Mucosa of rectum (tissue), 2 donors: Measurements from ENCODE around the gene TFEB.

Experiments
- H3K27ac ChIP-seq, 2 donors: one replicate each; pipeline ENCODE4 v1.7.0; 2013; ENCODE audit warnings: inconsistent platforms in 2 of 2, low read depth in 2 of 2, low read length in 2 of 2
- H3K27me3 ChIP-seq, 2 donors: one replicate each; pipeline ENCODE4 v1.7.0; 2013; ENCODE audit warnings: low read length in 2 of 2; ENCODE audit not compliant: control insufficient read depth in 2 of 2, insufficient read depth in 2 of 2
- H3K36me3 ChIP-seq, 2 donors: one replicate each; pipeline ENCODE4 v1.7.0; 2013; ENCODE audit warnings: low read length in 2 of 2; ENCODE audit not compliant: control insufficient read depth in 2 of 2, insufficient read depth in 2 of 2
- H3K4me1 ChIP-seq, 2 donors: one replicate each; pipeline ENCODE4 v1.7.0; 2013; ENCODE audit warnings: low read length in 2 of 2, mild to moderate bottlenecking in 1 of 2; ENCODE audit not compliant: control insufficient read depth in 2 of 2, insufficient read depth in 2 of 2
- H3K4me3 ChIP-seq, 2 donors: one replicate each; pipeline ENCODE4 v1.7.0; 2013; ENCODE audit warnings: low read length in 2 of 2
- H3K9ac ChIP-seq, 2 donors: one replicate each; pipeline ENCODE4 v1.7.0; 2013; ENCODE audit warnings: low read length in 2 of 2, low read depth in 1 of 2, mild to moderate bottlenecking in 1 of 2
- H3K9me3 ChIP-seq, 2 donors: one replicate each; pipeline ENCODE4 v1.7.0; 2013; ENCODE audit warnings: low read length in 2 of 2; ENCODE audit not compliant: control insufficient read depth in 2 of 2
- donor health status: healthy.
- donor health status: Normal muscosa, but diverticular disease.

The TFEB gene

DNA sequence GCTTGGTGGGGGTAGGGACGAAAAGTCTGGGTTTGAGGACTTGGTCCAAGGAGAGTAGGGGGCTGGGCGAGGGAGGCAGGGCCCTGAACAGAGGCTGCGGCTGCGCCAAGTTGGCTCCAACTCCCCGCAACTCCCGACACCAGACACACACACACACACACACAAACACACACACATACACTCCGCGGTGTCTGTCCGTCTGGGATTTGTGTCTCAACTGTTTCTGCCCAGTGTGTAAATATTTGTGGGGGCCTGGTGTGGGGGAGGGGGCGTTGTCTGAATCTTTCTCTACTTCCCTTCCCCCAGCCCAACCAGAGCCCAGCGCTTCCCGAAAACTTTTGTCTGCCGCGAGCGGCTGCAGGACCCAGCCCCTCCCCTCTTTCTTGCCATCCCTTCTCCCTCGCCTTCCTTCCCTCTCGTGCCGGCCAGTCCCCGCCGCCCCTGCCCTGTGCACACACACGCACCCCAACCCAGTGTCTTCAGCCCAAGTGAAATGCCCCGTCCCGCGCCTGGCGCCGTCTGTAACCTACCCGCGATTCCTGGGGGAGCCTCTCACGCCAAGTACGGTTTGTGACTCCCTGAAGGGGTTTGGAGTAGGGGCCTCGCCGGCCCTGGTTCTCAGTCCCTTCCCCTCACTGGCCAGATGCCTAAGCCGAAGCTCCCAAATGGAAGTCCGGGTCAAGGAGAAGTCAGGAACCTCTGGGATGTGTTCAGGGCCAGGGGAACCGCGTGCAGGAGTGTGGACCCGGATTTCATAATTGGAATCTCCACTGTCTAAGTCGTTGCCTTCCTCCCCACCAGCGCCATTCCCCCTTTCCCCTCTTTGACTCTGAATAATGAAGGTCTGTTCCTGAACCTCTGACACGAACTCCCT is 96.2 kb downstream of the TFEB start:
- peaks cover 15 to 31% of the 10 kb centered on the region in 2 donors for H3K27me3 ChIP-seq
- H3K36me3 ChIP-seq = no peaks in the 10 kb centered on the region
- H3K27ac ChIP-seq = no peak overlapping the region
- H3K4me3 ChIP-seq = peak overlapping the region in 1 of 2 donors; percentile 44
- no peak overlapping the region for H3K9ac ChIP-seq
- H3K9me3 ChIP-seq = no peaks in the 10 kb centered on the region
- H3K4me1 ChIP-seq = no peaks in the 10 kb centered on the region

DNA sequence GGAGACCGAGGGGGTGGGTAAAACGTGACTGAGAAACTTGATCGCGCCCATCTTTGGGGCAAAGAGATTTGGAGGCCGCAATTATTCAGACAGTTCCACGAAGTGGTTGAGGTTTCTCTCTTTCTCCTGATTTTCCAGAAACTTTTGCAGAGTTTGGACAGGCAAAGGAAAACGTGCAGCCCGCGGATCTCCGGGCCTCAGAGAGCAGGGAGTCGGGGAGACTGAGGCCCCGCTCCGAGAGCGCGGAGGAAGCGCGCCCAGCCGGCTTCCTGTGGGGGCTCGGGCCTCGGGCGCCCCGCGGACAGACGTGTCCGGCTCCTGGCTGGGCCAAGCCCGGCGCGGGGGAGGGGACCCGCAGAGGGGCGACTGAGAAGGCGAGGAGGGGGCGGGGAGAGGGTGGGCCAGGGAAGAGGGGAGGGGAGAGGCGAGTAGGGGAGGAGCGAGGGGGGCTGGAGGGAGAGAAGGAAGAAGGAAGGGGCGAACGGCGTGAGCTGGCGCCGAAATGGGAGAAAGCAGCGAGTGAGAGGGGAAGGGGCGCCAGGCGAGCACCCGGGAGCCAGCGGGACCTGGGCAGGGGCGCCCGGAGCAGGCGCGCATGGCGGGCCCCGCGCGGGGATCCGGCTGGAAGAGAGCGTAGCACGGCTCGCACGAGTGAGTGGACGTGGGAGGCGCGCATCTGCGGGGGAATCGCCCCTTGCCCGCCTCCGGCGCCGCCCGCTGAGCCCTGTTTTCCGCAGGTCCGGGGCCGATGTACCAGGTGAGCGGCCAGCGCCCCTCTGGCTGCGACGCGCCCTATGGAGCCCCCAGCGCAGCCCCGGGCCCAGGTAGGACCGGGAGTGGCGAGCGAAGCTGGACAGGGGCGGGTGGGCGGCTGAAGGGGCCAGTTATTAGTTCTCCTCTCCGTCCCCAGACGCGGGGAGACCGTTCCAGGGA is 97.1 kb downstream of the TFEB start, which contains the start of gene MDFI:
TSS of gene MDFI (plus strand) at position 467 of the 933 bp plus-strand sequence. CDS start at position 749, 282 bp downstream.
- H3K9ac ChIP-seq = no peak within 1 kb of the TSS
- H3K27ac ChIP-seq = no peak within 1 kb of the TSS
- H3K4me3 ChIP-seq = peak within 1 kb of the TSS in 1 of 2 donors; percentile 44
- peaks cover 17 to 31% of the 10 kb centered on the region in 2 donors for H3K27me3 ChIP-seq
- H3K36me3 ChIP-seq = no peaks in the 10 kb centered on the region
- no peaks in the 10 kb centered on the region for H3K9me3 ChIP-seq
- H3K4me1 ChIP-seq = no peaks in the 10 kb centered on the region

DNA sequence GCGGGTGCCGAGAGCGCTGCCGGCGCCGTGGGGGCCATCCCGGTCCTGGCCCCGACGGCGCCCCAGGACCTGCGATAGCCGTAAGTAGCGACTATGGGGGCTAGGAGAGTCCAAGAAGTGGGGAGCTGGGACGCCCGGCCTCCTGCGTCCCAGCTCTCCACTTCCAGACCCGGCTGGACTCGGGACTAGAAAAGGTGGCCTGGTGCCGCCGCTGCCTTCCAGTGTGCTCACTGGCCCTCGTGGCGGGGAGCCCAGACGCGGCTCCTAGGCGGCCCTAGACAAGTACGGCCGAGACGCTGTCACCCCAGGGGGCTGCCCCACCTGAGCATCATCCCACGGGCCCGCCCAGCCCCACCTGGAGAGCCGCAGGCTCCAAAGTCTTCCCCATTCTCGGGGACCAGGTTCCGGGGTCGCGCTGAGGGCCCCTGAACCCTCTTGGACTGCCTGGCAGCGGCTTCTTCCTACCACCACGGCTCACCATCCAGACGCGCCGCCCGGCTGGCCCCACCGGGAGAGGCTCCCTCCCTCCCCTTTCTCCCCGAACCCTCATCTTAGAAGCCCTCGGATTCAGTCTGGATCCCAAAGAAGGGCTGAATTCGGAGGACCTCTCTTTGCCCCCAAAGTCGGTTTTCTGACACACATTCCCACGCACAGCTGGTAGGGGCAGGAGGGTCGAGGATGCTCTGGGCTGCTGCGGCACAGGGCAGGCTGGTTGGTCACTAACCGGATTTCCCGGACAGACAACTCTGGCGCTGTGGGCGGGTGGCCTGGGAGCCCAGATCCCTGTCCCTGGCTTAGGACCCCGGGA is 98.0 kb downstream of the TFEB start:
- Histone ChIP-seq H3K9ac (no peak overlapping the region), H3K27me3 (peaks cover 17 to 31% of the 10 kb centered on the region in 2 donors), H3K9me3 (no peaks in the 10 kb centered on the region), H3K4me1 (no peaks in the 10 kb centered on the region), H3K27ac (no peak overlapping the region), H3K4me3 (no peak overlapping the region), H3K36me3 (no peaks in the 10 kb centered on the region)

DNA sequence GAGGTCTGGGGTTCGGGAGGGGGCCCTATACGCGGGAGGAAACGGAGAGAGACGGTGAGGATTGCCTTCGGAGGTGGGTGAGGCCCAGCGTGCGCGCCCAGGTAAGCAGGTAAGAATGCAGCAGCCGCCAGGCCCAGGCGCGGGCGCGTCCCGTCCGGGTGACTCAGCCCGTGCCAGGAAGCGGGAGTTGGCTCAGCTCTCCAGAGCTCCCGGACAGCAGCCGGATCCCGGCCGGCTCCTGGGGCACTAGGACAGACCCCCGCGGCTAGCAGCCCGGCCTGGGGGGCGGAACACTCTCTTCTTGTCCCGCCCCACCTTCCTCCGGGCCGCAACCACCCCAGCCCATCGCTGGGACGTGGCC is 98.6 kb downstream of the TFEB start:
- H3K4me1 ChIP-seq = no peaks in the 10 kb centered on the region
- peaks cover 17 to 31% of the 10 kb centered on the region in 2 donors for H3K27me3 ChIP-seq
- H3K9me3 ChIP-seq = no peaks in the 10 kb centered on the region
- H3K9ac ChIP-seq = no peak overlapping the region
- H3K4me3 ChIP-seq = no peak overlapping the region
- H3K36me3 ChIP-seq = no peaks in the 10 kb centered on the region
- no peak overlapping the region for H3K27ac ChIP-seq

DNA sequence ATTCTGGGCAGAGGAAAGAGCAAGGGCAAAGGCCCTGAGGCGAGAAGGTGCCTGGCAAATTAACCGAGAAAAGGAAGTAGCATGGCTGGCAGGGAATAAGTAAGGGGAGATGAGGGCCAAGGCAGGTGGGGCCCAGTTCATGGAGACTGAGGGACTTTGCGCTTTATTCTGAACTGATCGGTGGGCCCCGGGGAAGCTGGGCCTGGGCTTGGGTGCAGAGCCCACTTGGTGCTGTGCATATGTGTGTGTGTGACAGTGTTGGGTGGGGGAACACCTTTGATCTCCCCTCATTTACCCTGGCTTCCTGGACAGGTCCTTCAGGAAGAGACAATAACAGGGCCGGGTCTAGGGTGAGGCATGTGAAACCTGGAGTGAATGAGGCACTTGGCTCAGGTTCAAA is 100.0 kb downstream of the TFEB start:
- no peaks in the 10 kb centered on the region for H3K9me3 ChIP-seq
- no peak overlapping the region for H3K9ac ChIP-seq
- H3K4me1 ChIP-seq = no peaks in the 10 kb centered on the region
- H3K27me3 ChIP-seq = peaks cover 17 to 31% of the 10 kb centered on the region in 2 donors
- H3K27ac ChIP-seq = no peak overlapping the region
- H3K36me3 ChIP-seq = no peaks in the 10 kb centered on the region
- H3K4me3 ChIP-seq = no peak overlapping the region

DNA sequence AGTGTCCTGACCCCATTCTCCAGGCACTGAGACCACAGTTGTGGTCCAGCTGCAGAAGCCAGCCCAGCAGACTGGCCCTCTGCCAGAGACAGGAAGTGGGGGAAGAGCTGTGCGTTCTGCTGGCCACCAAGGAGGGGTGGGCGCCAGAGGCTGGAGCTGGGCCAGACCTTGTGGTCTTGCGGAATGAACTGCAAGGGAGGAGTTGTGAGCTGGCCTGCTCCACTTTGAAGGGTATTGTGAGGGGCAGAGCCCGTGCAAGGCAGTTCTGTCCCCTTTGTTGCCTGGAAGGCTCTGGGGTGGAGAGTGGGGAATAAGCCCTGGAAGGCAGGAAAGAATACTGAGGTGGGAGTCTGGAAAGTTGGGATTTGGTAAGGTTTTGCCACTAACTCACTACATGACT is 100.8 kb downstream of the TFEB start:
- H3K9ac ChIP-seq = no peak overlapping the region
- H3K27me3 ChIP-seq = peaks cover 15 to 24% of the 10 kb centered on the region in 2 donors
- H3K4me1 ChIP-seq = no peaks in the 10 kb centered on the region

More for the DNA sequence above, 100.8 kb downstream of the TFEB start:
- Histone ChIP-seq H3K9me3 (no peaks in the 10 kb centered on the region), H3K4me3 (no peak overlapping the region), H3K36me3 (no peaks in the 10 kb centered on the region), H3K27ac (no peak overlapping the region)
